GM12875 (cell line): ENCODE measurements around the gene CFAP92.
"Not testable (repeated sequence)": the region's sequence is repeated elsewhere in the genome, so short reads cannot be mapped to it uniquely, and the experiment has no call there.

ENCODE experiments used
- H3K4me3 ChIP-seq: one replicate; pipeline ENCODE4 v1.5.1; 2011; ENCODE audit warnings: low read depth, low read length, control low read depth
- CTCF ChIP-seq: IDR thresholded peaks from 2 replicates; pipeline ENCODE4 v1.5.1; 2011; ENCODE audit warnings: low read depth, mild to moderate bottlenecking, control low read depth, inconsistent platforms, low read length, moderate library complexity, borderline replicate concordance; ENCODE audit not compliant: insufficient read depth

Gene CFAP92

GRCh38 chr3:128872744-128873143 is 121.1 kb downstream of the CFAP92 start:
- TF ChIP-seq CTCF, result no peak
- H3K4me3 ChIP-seq, result no peak overlapping the region

GRCh38 chr3:128872282-128872681 is 121.6 kb downstream of the CFAP92 start:
- no peak for TF ChIP-seq CTCF

GRCh38 chr3:128870347-128870746 is 123.5 kb downstream of the CFAP92 start:
- no peak for TF ChIP-seq CTCF
- H3K4me3 ChIP-seq, result no peak overlapping the region

More at GRCh38 chr3:128872282-128872681, 121.6 kb downstream of the CFAP92 start:
- no peak overlapping the region for H3K4me3 ChIP-seq

- H3K4me3 ChIP-seq, result no peak overlapping the region
- TF ChIP-seq CTCF, result no peak
These were observed 126.4 kb downstream of the CFAP92 start for GRCh38 chr3:128867200-128868125.

GRCh38 chr3:128864849-128865804 is 128.7 kb downstream of the CFAP92 start:
- H3K4me3 ChIP-seq, result not testable (repeated sequence)

GRCh38 chr3:128864351-128864811 is 129.5 kb downstream of the CFAP92 start:
- TF ChIP-seq CTCF, result no peak
- no peak overlapping the region for H3K4me3 ChIP-seq

GRCh38 chr3:128863560-128863959 is 130.3 kb downstream of the CFAP92 start:
- TF ChIP-seq CTCF, result peak; percentile 40; the same call in 1 of the 2 replicates

More at GRCh38 chr3:128863560-128863959, 130.3 kb downstream of the CFAP92 start:
- no peak overlapping the region for H3K4me3 ChIP-seq
